ENCODE measurements around the gene FBXO8. TPM values are rescaled to one million over a fixed set of nuclear protein-coding genes. Genes with fewer than 3 reads are reported as not detected.
A peak's percentile ranks its signal among the peaks of the same experiment; 100 is the strongest.

FBXO8 gene
- total RNA-seq, 5 donors from 2014 or later (not counting 1 experiment from before 2014, with no cell fraction given): 16.0 to 27.3 (median 21.8) TPM

GRCh38 chr4:174292473-174292872, 9.0 kb upstream of the FBXO8 start:
- no peak overlapping the region for H3K4me3 Mint-ChIP-seq
- H3K4me1 Mint-ChIP-seq: peaks cover 30 to 38% (median 37%) of the 10 kb centered on the region in 3 donors
- peak overlapping the region in 1 of 2 donors; percentile 32 for H3K27ac Mint-ChIP-seq
- no peak for ATAC-seq (replicated peaks in 1 of 4)
- POLR2A ChIA-PET: no interaction called here
- CTCF ChIA-PET: no interaction called here
- Histone ChIP-seq H3K9me3 (peaks cover 3% of the 10 kb centered on the region), H3K4me3 (ENCODE audit: control insufficient read depth in 1 of 2, extremely low read depth in 1 of 2, low read length in 1 of 2) (no peak overlapping the region), H3K4me1 (ENCODE audit: control insufficient read depth in 1 of 2, extremely low read depth in 1 of 2, insufficient read depth in 2 of 2, low read length in 2 of 2) (no peaks in the 10 kb centered on the region), H3K36me3 (ENCODE audit: control insufficient read depth in 2 of 2, extremely low read depth in 1 of 2, insufficient read depth in 1 of 2, low read length in 1 of 2) (peaks cover 0 to 10% of the 10 kb centered on the region in 2 donors), H3K27me3 (replicated peaks in 1 of 2; ENCODE audit: control insufficient read depth in 2 of 2, extremely low read depth in 1 of 2, insufficient read depth in 2 of 2, low read length in 1 of 2) (no peaks in the 10 kb centered on the region), H3K27ac (ENCODE audit: low read length) (no peak overlapping the region)
- H3K36me3 Mint-ChIP-seq: peaks cover 37% of the 10 kb centered on the region
- no CpG with 5 or more reads among the region's 2 CpGs for WGBS (ENCODE audit: insufficient coverage)
- no peak for DNase-seq
- no peaks in the 10 kb centered on the region for H3K27me3 Mint-ChIP-seq
- H3K9me3 Mint-ChIP-seq: peaks cover 6 to 16% (median 12%) of the 10 kb centered on the region in 3 donors

DNA sequence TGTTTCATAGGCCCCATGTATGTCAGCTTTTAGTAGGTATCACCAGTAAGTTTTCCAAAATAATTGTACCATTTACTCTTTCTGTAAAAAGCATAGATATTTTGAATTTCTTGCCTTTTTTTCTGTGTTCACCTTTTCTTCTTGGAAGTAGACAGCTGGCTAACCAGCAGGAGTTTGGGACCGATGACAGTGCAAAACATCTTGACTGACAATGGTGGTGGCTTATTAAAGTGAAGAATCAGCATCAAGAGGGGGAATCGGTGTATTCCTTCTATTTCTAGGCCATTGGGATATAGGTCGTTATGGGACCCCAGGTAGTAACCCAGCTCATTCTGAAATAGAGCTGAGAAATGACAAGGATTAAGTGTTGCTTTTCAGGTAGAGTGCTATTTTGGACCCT, 3.4 kb upstream of the FBXO8 start:
- WGBS (ENCODE audit: insufficient coverage): 79% methylated on average over 2 of the region's 3 CpGs
- POLR2A ChIA-PET: interaction anchor here in 1 of 2 donors (0.6 kb wide), 1 partner anchor 30 kb away, joined by 3 read pairs; no protein-coding TSS in a partner anchor
- H3K27ac Mint-ChIP-seq: no peak overlapping the region

DNA sequence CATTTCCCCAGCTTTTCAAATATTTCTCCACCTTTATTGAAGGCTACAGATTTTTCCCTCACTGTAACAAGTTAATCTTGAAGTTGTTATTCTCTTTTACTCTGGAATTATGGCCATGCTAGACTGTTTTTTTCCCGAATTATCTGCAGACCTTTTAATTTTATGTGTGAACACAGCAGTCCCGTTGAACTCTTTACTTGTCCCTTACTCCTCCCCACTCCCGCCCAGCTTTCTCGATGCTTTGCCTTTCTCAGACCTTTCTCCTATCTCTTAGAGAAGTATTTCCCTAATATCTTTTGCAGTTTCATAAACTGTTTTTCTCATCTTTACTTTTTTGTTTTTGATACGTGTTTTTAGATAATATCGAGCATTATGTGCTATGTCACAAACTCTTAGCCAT, 1.0 kb upstream of the FBXO8 start:
- WGBS (ENCODE audit: insufficient coverage): no CpG with 5 or more reads among the region's 6 CpGs
- H3K27me3 Mint-ChIP-seq: no peaks in the 10 kb centered on the region
- Histone ChIP-seq H3K27ac (ENCODE audit: low read length) (peak overlapping the region; percentile 97), H3K4me3 (ENCODE audit: control insufficient read depth in 1 of 2, extremely low read depth in 1 of 2, low read length in 1 of 2) (peak overlapping the region; percentile 85 to 100), H3K9me3 (no peaks in the 10 kb centered on the region), H3K27me3 (replicated peaks in 1 of 2; ENCODE audit: control insufficient read depth in 2 of 2, extremely low read depth in 1 of 2, insufficient read depth in 2 of 2, low read length in 1 of 2) (no peaks in the 10 kb centered on the region), H3K36me3 (ENCODE audit: control insufficient read depth in 2 of 2, extremely low read depth in 1 of 2, insufficient read depth in 1 of 2, low read length in 1 of 2) (no peaks in the 10 kb centered on the region), H3K4me1 (ENCODE audit: control insufficient read depth in 1 of 2, extremely low read depth in 1 of 2, insufficient read depth in 2 of 2, low read length in 2 of 2) (peaks cover 7 to 23% of the 10 kb centered on the region in 2 experiments)
- peak overlapping the region; percentile 100 for H3K27ac Mint-ChIP-seq
- ATAC-seq (replicated peaks in 1 of 4) (no peak), DNase-seq (peak in 1 of 35 experiments; percentile 14)
- H3K36me3 Mint-ChIP-seq: peaks cover 15% of the 10 kb centered on the region
- ChIA-PET POLR2A (interaction anchor here in 1 of 2 donors (0.7 kb wide), 1 partner anchor 970 kb away, joined by 3 read pairs; no protein-coding TSS in a partner anchor), CTCF (interaction anchor here in 1 of 2 donors (0.7 to 1.2 kb wide), 2 partner anchors 14 to 348 kb away, joined by 3 read pairs; no protein-coding TSS in a partner anchor)
- no peaks in the 10 kb centered on the region for H3K9me3 Mint-ChIP-seq
- peak overlapping the region; percentile 97 to 100 (median 98) for H3K4me3 Mint-ChIP-seq
- H3K4me1 Mint-ChIP-seq: peaks cover 64 to 76% (median 74%) of the 10 kb centered on the region in 3 donors

More for the DNA sequence above, 3.4 kb upstream of the FBXO8 start:
- no peaks in the 10 kb centered on the region for H3K27me3 Mint-ChIP-seq
- DNase-seq: no peak
- peaks cover 0 to 4% (median 3%) of the 10 kb centered on the region in 3 donors for H3K9me3 Mint-ChIP-seq
- peaks cover 16% of the 10 kb centered on the region for H3K36me3 Mint-ChIP-seq
- H3K4me3 Mint-ChIP-seq: no peak overlapping the region
- ATAC-seq (replicated peaks in 1 of 4): no peak
- no peaks in the 10 kb centered on the region for H3K27me3 ChIP-seq (replicated peaks in 1 of 2; ENCODE audit: control insufficient read depth in 2 of 2, extremely low read depth in 1 of 2, insufficient read depth in 2 of 2, low read length in 1 of 2)
- H3K4me3 ChIP-seq (ENCODE audit: control insufficient read depth in 1 of 2, extremely low read depth in 1 of 2, low read length in 1 of 2): no peak overlapping the region
- H3K36me3 ChIP-seq (ENCODE audit: control insufficient read depth in 2 of 2, extremely low read depth in 1 of 2, insufficient read depth in 1 of 2, low read length in 1 of 2): peaks cover 0 to under 1% of the 10 kb centered on the region in 2 donors
- H3K27ac ChIP-seq (ENCODE audit: low read length): no peak overlapping the region
- CTCF ChIA-PET: no interaction called here
- peaks cover 57 to 66% (median 65%) of the 10 kb centered on the region in 3 donors for H3K4me1 Mint-ChIP-seq
- peaks cover 3 to 21% of the 10 kb centered on the region in 2 experiments for H3K4me1 ChIP-seq (ENCODE audit: control insufficient read depth in 1 of 2, extremely low read depth in 1 of 2, insufficient read depth in 2 of 2, low read length in 2 of 2)
- peaks cover 1% of the 10 kb centered on the region for H3K9me3 ChIP-seq

DNA sequence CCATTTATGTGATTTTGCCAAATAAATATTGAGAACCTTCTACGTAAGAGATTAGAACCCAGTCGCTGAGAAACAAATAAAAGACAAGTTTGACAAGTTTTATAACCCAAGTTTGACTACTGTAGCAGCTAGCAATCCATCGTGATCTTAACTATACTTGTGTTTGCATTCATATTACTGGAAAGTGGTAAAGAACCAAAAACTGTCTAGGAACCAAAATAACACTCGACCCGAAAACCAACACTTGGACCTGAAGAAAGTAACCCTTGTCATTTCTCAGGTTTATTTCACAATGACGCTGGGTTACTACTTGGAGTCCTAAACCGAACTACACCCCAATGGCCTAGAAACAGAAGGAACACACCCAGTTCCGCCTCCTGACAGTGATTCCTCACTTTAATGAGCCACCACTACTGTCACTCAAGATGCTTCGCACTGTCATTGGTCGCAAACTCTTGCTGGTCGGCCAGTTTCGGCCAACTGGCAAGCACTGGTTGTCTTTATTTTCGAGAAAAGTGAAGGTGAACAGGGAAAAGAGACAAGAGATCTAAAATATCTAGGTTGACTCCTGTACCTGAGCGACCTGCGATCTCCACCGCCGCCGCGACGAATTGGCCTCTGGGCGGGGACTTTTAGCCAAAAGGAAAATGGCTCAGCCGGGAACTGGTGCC, 496 bp downstream of the FBXO8 start:
- no peaks in the 10 kb centered on the region for H3K27me3 Mint-ChIP-seq
- H3K36me3 Mint-ChIP-seq: peaks cover 21% of the 10 kb centered on the region
- WGBS (ENCODE audit: insufficient coverage): under 1% methylated on average over 19 of the region's 22 CpGs
- peak overlapping the region; percentile 100 for H3K27ac Mint-ChIP-seq
- DNase-seq (peak in 34 of 35 experiments; percentile 52 to 91 (median 80)), ATAC-seq (replicated peaks in 1 of 4) (peak; percentile 94 to 96 (median 95))
- no peaks in the 10 kb centered on the region for H3K9me3 ChIP-seq
- H3K9me3 Mint-ChIP-seq: no peaks in the 10 kb centered on the region
- H3K36me3 ChIP-seq (ENCODE audit: control insufficient read depth in 2 of 2, extremely low read depth in 1 of 2, insufficient read depth in 1 of 2, low read length in 1 of 2): no peaks in the 10 kb centered on the region
- H3K4me3 ChIP-seq (ENCODE audit: control insufficient read depth in 1 of 2, extremely low read depth in 1 of 2, low read length in 1 of 2): peak overlapping the region; percentile 85 to 100
- H3K4me3 Mint-ChIP-seq: peak overlapping the region; percentile 97 to 100 (median 98)
- H3K27ac ChIP-seq (ENCODE audit: low read length): peak overlapping the region; percentile 97
- H3K27me3 ChIP-seq (replicated peaks in 1 of 2; ENCODE audit: control insufficient read depth in 2 of 2, extremely low read depth in 1 of 2, insufficient read depth in 2 of 2, low read length in 1 of 2): no peaks in the 10 kb centered on the region
- H3K4me1 ChIP-seq (ENCODE audit: control insufficient read depth in 1 of 2, extremely low read depth in 1 of 2, insufficient read depth in 2 of 2, low read length in 2 of 2): peaks cover 7 to 26% of the 10 kb centered on the region in 2 experiments
- ChIA-PET POLR2A (interaction anchor here in 1 of 2 donors (0.7 kb wide), 1 partner anchor 239 kb away, joined by 3 read pairs; no protein-coding TSS in a partner anchor), CTCF (interaction anchor here (0.5 to 1.1 kb wide), 4 partner anchors 14 to 1546 kb away, joined by 3 to 7 read pairs (median 3); no protein-coding TSS in a partner anchor)
- peaks cover 64 to 78% (median 77%) of the 10 kb centered on the region in 3 donors for H3K4me1 Mint-ChIP-seq

- peaks cover 18% of the 10 kb centered on the region for H3K36me3 Mint-ChIP-seq
- POLR2A ChIA-PET: interaction anchor here in 1 of 2 donors (0.5 kb wide), 1 partner anchor 856 kb away, joined by 3 read pairs; no protein-coding TSS in a partner anchor
Observed at GRCh38 chr4:174281901-174282300, 1.6 kb downstream of the FBXO8 start.

DNA sequence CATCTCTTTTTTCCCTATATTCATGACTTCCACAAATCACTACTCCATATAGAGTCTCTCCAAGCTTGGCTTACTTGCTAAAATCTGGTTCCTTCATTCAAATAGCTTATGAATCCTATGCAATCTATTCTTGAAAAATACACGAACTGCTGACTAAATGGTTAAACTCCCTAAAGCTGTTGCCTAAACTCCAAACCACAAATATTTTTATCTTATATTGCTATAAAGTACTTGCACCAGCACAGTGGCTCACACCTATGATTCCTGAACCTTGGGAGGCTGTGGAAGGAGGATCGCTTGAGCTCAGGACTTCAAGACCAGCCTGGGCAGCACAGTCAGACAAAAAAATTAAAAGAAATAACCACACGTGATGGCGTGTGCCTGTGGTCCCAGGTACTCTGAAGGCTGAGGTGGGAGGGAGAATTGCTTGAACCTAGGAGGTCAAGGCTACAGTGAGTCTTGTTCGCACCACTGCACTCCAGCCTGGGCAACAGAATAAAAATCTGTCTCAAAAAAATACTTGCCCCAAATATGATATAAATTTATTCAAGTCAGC, 2.2 kb downstream of the FBXO8 start:
- CTCF ChIA-PET: interaction anchor here in 1 of 2 donors (0.6 kb wide), 1 partner anchor 910 kb away, joined by 3 read pairs; the partner anchor contains the start of gene SAP30
- ATAC-seq (replicated peaks in 1 of 4) (no peak), DNase-seq (no peak)
- Mint-ChIP-seq H3K4me1 (peaks cover 74 to 77% (median 75%) of the 10 kb centered on the region in 3 donors), H3K9me3 (no peaks in the 10 kb centered on the region), H3K4me3 (peak overlapping the region; percentile 46 to 97 (median 50)), H3K36me3 (peaks cover 18% of the 10 kb centered on the region), H3K27me3 (no peaks in the 10 kb centered on the region), H3K27ac (no peak overlapping the region)
- Histone ChIP-seq H3K4me3 (ENCODE audit: control insufficient read depth in 1 of 2, extremely low read depth in 1 of 2, low read length in 1 of 2) (no peak overlapping the region), H3K4me1 (ENCODE audit: control insufficient read depth in 1 of 2, extremely low read depth in 1 of 2, insufficient read depth in 2 of 2, low read length in 2 of 2) (peaks cover 8 to 26% of the 10 kb centered on the region in 2 experiments), H3K9me3 (no peaks in the 10 kb centered on the region), H3K36me3 (ENCODE audit: control insufficient read depth in 2 of 2, extremely low read depth in 1 of 2, insufficient read depth in 1 of 2, low read length in 1 of 2) (no peaks in the 10 kb centered on the region), H3K27me3 (replicated peaks in 1 of 2; ENCODE audit: control insufficient read depth in 2 of 2, extremely low read depth in 1 of 2, insufficient read depth in 2 of 2, low read length in 1 of 2) (no peaks in the 10 kb centered on the region), H3K27ac (ENCODE audit: low read length) (no peak overlapping the region)
- POLR2A ChIA-PET: interaction anchor here in 1 of 2 donors (0.5 kb wide), 1 partner anchor 856 kb away, joined by 3 read pairs; no protein-coding TSS in a partner anchor
- WGBS (ENCODE audit: insufficient coverage): 100% methylated on average over 1 of the region's 5 CpGs

More at GRCh38 chr4:174281901-174282300, 1.6 kb downstream of the FBXO8 start:
- Histone ChIP-seq H3K27ac (ENCODE audit: low read length) (no peak overlapping the region), H3K9me3 (no peaks in the 10 kb centered on the region), H3K4me3 (ENCODE audit: control insufficient read depth in 1 of 2, extremely low read depth in 1 of 2, low read length in 1 of 2) (no peak overlapping the region), H3K27me3 (replicated peaks in 1 of 2; ENCODE audit: control insufficient read depth in 2 of 2, extremely low read depth in 1 of 2, insufficient read depth in 2 of 2, low read length in 1 of 2) (no peaks in the 10 kb centered on the region), H3K4me1 (ENCODE audit: control insufficient read depth in 1 of 2, extremely low read depth in 1 of 2, insufficient read depth in 2 of 2, low read length in 2 of 2) (peaks cover 7 to 26% of the 10 kb centered on the region in 2 experiments), H3K36me3 (ENCODE audit: control insufficient read depth in 2 of 2, extremely low read depth in 1 of 2, insufficient read depth in 1 of 2, low read length in 1 of 2) (no peaks in the 10 kb centered on the region)
- H3K27me3 Mint-ChIP-seq: no peaks in the 10 kb centered on the region
- H3K27ac Mint-ChIP-seq: no peak overlapping the region
- CTCF ChIA-PET: no interaction called here
- no peak for ATAC-seq (replicated peaks in 1 of 4)
- H3K9me3 Mint-ChIP-seq: no peaks in the 10 kb centered on the region
- peaks cover 71 to 80% (median 78%) of the 10 kb centered on the region in 3 donors for H3K4me1 Mint-ChIP-seq
- peak overlapping the region; percentile 97 to 100 (median 98) for H3K4me3 Mint-ChIP-seq
- no peak for DNase-seq
